DOHH2 (cell line): ENCODE results near the gene ZNF668.

Experiments used
- H3F3A ChIP-seq: fragments of 200-600 bp; sonication (generic), shearing (Covaris generic); 2 replicates; pipeline ENCODE4 v1.6.0; 2016; ENCODE audit warnings: antibody characterized with exemption, mild to moderate bottlenecking; ENCODE audit not compliant: control insufficient read depth, insufficient read depth
- H3K27ac ChIP-seq: fragments of 200-600 bp; sonication (generic); 2 replicates; pipeline ENCODE4 v1.5.1; 2014; ENCODE audit warnings: low read depth, mild to moderate bottlenecking, low read length, moderate library complexity
- H3K27me3 ChIP-seq: fragments of 200-600 bp; sonication (generic); 2 replicates; pipeline ENCODE4 v1.6.1; 2014; ENCODE audit warnings: mild to moderate bottlenecking, low read length, mixed read lengths; ENCODE audit not compliant: control insufficient read depth
- H3K36me3 ChIP-seq: fragments of 200-600 bp; sonication (generic); 2 replicates; pipeline ENCODE4 v1.6.1; 2014; ENCODE audit warnings: mild to moderate bottlenecking, low read length, moderate library complexity, mixed read lengths; ENCODE audit not compliant: control insufficient read depth
- H3K4me1 ChIP-seq: fragments of 200-600 bp; sonication (generic); 2 replicates; pipeline ENCODE4 v1.6.1; 2014; ENCODE audit warnings: mild to moderate bottlenecking, low read length, mixed read lengths; ENCODE audit not compliant: control insufficient read depth
- H3K4me2 ChIP-seq: fragments of 200-600 bp; sonication (generic); 2 replicates; pipeline ENCODE4 v1.6.0; 2014; ENCODE audit warnings: mild to moderate bottlenecking, low read length, moderate library complexity
- H3K4me3 ChIP-seq: fragments of 200-600 bp; sonication (generic); 2 replicates; pipeline ENCODE4 v1.5.1; 2014; ENCODE audit warnings: mild to moderate bottlenecking, low read length, mixed read lengths
- H3K79me2 ChIP-seq: fragments of 200-600 bp; sonication (generic); 2 replicates; pipeline ENCODE4 v1.6.1; 2014; ENCODE audit warnings: mild to moderate bottlenecking, low read length, mixed read lengths; ENCODE audit not compliant: control insufficient read depth
- H3K9me2 ChIP-seq: fragments of 200-600 bp; sonication (generic); replicated peaks from 2 replicates; pipeline ENCODE4 v1.6.1; 2014; ENCODE audit warnings: mild to moderate bottlenecking, low read length, mixed read lengths; ENCODE audit not compliant: control insufficient read depth
- H3K9me3 ChIP-seq: fragments of 200-600 bp; sonication (generic); 2 replicates; pipeline ENCODE4 v1.6.1; 2014; ENCODE audit warnings: antibody characterized with exemption, low read length, mixed read lengths; ENCODE audit not compliant: control insufficient read depth, insufficient read depth
- H4K20me1 ChIP-seq: fragments of 200-600 bp; sonication (generic); 2 replicates; pipeline ENCODE4 v1.6.0; 2014; ENCODE audit warnings: low read depth, mild to moderate bottlenecking, antibody characterized with exemption, low read length, moderate library complexity; ENCODE audit not compliant: control insufficient read depth, insufficient read depth
- CTCF ChIP-seq: fragments of 200-600 bp; sonication (generic); IDR thresholded peaks from one replicate; pipeline ENCODE4 v1.5.1; 2014; ENCODE audit warnings: antibody characterized with exemption, mild to moderate bottlenecking, low read depth, low read length; ENCODE audit not compliant: poor library complexity, severe bottlenecking
- EZH2phosphoT487 ChIP-seq: fragments of 200-600 bp; sonication (generic); IDR thresholded peaks from 2 replicates; pipeline ENCODE4 v1.6.1; 2017; ENCODE audit warnings: borderline replicate concordance, mild to moderate bottlenecking, antibody characterized with exemption, low read length, moderate library complexity, mixed read lengths

ZNF668 gene

DNA sequence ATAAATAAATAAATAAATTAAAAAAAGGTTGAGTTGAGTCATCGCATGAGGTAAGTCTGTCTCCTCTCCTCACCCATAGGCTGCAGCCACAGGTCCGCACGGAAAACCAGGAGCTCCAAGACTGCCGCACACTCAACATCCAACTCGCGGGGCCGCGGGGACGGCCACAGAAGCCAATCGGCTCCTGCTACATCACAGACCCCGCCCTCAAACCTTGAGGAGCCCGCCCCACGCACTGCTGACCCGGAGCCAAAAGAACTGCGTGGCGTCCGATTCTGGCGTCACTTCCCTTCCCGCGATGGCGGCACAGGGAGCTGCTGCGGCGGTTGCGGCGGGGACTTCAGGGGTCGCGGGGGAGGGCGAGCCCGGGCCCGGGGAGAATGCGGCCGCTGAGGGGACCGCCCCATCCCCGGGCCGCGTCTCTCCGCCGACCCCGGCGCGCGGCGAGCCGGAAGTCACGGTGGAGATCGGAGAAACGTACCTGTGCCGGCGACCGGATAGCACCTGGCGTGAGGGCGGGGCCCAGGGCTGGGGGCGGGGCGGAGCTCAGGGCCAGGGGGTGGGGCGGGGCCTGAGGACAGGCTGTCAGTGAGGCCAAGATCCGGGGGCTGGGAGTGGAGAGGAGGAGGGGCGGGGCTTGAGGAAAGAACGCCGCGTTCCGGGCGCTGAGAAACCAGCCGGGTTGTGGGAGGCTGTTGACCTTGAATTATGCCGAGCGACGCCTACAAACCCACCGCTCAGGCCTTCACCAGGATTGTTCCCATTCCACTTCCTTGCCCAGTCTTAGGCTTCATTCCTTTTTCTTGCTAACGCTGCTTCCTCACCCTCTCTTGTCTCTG lies 43.6 kb upstream of the ZNF668 start, which contains the start of gene KAT8:
TSS of gene KAT8 (plus strand) at position 281 of the 839 bp plus-strand sequence. CDS start at position 299, 18 bp downstream.
- TF ChIP-seq CTCF (no peak), EZH2phosphoT487 (no peak)
- peaks cover 42% of the 10 kb centered on the region for H3K79me2 ChIP-seq
- peaks cover 51% of the 10 kb centered on the region for H3K36me3 ChIP-seq
- peak within 1 kb of the TSS; percentile 77 for H3K4me3 ChIP-seq
- H3K4me1 ChIP-seq = peaks cover 17% of the 10 kb centered on the region
- no peaks in the 10 kb centered on the region for H3K9me2 ChIP-seq
- peaks cover 9% of the 10 kb centered on the region; the same call in 1 of the 2 replicates for H4K20me1 ChIP-seq
- H3K9me3 ChIP-seq = no peaks in the 10 kb centered on the region
- no peaks in the 10 kb centered on the region for H3K27me3 ChIP-seq
- H3K4me2 ChIP-seq = peak within 1 kb of the TSS; percentile 78
- peak within 1 kb of the TSS; percentile 57 for H3K27ac ChIP-seq
- H3F3A ChIP-seq = peaks cover 9% of the 10 kb centered on the region

DNA sequence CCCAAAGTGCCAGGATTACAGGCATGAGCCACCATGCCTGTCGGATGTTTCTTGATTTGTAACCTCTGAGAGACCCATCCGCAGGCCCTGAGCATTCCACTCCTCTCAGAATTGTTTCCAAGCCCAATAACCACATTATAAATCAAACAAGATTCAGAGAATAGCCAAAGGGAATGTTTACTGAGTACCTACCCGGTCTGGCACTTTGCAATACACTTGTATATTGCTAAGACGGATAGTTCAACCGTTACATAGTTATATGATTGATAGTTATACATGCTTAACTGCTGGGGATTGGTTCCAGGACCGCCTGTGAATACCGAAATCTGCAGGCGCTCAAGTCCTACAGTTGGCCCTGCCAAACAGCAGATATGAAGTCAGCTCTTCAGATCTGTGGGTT lies 40.4 kb upstream of the ZNF668 start:
- Histone ChIP-seq H3F3A (peaks cover 9% of the 10 kb centered on the region), H4K20me1 (peaks cover 9% of the 10 kb centered on the region; the same call in 1 of the 2 replicates), H3K9me2 (no peaks in the 10 kb centered on the region), H3K4me1 (peaks cover 19% of the 10 kb centered on the region), H3K4me3 (no peak overlapping the region), H3K36me3 (peaks cover 55% of the 10 kb centered on the region), H3K27me3 (no peaks in the 10 kb centered on the region), H3K4me2 (no peak overlapping the region), H3K79me2 (peaks cover 35% of the 10 kb centered on the region), H3K27ac (no peak overlapping the region), H3K9me3 (no peaks in the 10 kb centered on the region)
- no peak for TF ChIP-seq EZH2phosphoT487
- TF ChIP-seq CTCF = no peak

DNA sequence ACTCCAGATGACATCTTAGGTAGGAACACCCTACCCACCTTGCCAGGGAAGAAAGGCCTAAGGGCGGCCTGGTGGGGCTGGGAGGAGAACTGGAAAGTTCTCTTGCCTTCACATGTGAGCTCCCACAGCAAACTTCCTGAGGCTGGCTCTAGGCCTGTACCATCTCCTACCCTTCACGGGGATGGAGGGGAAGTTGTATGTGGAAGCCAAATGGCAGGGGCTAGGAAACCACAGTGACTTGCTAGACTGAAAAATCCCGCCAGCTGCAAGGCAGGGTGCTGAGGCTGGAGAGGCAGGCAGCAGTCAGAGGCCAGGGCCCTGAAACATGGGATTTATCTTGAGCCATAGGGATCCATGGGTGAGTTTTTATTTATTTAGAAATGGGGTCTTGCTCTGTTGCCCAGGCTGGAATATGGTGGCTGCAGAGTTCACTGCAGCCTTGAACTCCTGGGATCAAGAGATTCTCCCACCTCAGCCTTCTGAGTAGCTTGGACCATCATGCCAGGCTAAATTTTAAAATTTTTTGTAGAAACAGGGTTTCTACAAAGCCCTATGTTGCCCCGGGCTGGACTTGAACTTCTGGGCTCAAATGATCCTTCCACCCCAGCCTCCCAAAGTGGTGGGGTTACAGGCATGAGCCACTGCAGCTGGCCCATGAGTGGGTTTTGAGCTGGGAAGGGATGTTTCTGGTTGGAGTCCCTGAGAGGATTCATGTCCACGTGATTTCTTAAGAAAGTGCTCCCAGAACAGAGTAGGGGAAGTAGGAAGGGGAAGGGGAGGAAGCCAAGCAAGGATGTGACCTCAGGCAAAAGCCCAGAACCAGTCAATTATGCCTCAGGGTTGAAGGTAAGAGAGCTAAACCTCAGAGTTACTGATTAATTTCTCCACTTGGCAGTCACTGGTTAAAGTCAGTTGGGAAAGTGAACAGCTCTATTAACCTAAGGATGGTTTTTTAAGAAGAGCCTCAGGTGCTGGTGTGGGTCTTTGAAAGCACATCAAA lies 39.4 kb upstream of the ZNF668 start:
- Histone ChIP-seq H3K9me2 (no peaks in the 10 kb centered on the region), H3K9me3 (no peaks in the 10 kb centered on the region), H3F3A (peaks cover 9% of the 10 kb centered on the region), H3K27me3 (no peaks in the 10 kb centered on the region), H4K20me1 (peaks cover 4% of the 10 kb centered on the region; the same call in 1 of the 2 replicates), H3K36me3 (peaks cover 48% of the 10 kb centered on the region), H3K79me2 (peaks cover 35% of the 10 kb centered on the region), H3K4me3 (no peak overlapping the region), H3K4me2 (no peak overlapping the region), H3K4me1 (peaks cover 20% of the 10 kb centered on the region), H3K27ac (no peak overlapping the region)
- TF ChIP-seq CTCF (no peak), EZH2phosphoT487 (no peak)
